ENCODE results near the gene MRPL9. TPM values are rescaled to one million over a fixed set of nuclear protein-coding genes. Genes with fewer than 3 reads are reported as not detected.

The MRPL9 gene
- total and polyA plus RNA-seq, 12 donors: 39.9 to 57.7 (median 48.1) TPM

GRCh38 chr1:151777317-151777716 is 14.0 kb upstream of the MRPL9 start:
- H3K36me3 ChIP-seq: peaks cover 0 to 86% (median 10%) of the 10 kb centered on the region in 9 donors
- ATAC-seq (no peak), DNase-seq (no peak)
- intact Hi-C loops (cut with DNase I): no loop called here
- TF ChIP-seq, protein P1, sequence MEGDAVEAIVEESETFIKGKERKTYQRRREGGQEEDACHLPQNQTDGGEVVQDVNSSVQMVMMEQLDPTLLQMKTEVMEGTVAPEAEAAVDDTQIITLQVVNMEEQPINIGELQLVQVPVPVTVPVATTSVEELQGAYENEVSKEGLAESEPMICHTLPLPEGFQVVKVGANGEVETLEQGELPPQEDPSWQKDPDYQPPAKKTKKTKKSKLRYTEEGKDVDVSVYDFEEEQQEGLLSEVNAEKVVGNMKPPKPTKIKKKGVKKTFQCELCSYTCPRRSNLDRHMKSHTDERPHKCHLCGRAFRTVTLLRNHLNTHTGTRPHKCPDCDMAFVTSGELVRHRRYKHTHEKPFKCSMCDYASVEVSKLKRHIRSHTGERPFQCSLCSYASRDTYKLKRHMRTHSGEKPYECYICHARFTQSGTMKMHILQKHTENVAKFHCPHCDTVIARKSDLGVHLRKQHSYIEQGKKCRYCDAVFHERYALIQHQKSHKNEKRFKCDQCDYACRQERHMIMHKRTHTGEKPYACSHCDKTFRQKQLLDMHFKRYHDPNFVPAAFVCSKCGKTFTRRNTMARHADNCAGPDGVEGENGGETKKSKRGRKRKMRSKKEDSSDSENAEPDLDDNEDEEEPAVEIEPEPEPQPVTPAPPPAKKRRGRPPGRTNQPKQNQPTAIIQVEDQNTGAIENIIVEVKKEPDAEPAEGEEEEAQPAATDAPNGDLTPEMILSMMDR (IDR thresholded peaks at IDR 0.05): no peak
- no peak overlapping the region for H3K4me3 ChIP-seq
- H3K27me3 ChIP-seq: no peaks in the 10 kb centered on the region
- 96% methylated on average over 4 of the region's 4 CpGs for WGBS, 2 donors
- no peaks in the 10 kb centered on the region for H3K9me3 ChIP-seq
- H3K4me1 ChIP-seq: peaks cover 0 to under 1% (median 0%) of the 10 kb centered on the region in 9 donors
- no peak overlapping the region for H3K27ac ChIP-seq

GRCh38 chr1:151776665-151777062 is 13.4 kb upstream of the MRPL9 start:
- TF ChIP-seq, protein P1 (IDR thresholded peaks at IDR 0.05): no peak
- intact Hi-C loops (cut with DNase I): no loop called here
- no peak for DNase-seq
- H3K4me1 ChIP-seq: no peaks in the 10 kb centered on the region
- 78 to 86% methylated on average over 3 of the region's 3 CpGs for WGBS, 2 donors
- no peak for ATAC-seq
- no peak overlapping the region for H3K27ac ChIP-seq
- H3K9me3 ChIP-seq: no peaks in the 10 kb centered on the region
- peaks cover 0 to 79% (median 10%) of the 10 kb centered on the region in 9 donors for H3K36me3 ChIP-seq
- no peaks in the 10 kb centered on the region for H3K27me3 ChIP-seq
- no peak overlapping the region for H3K4me3 ChIP-seq

- WGBS, 2 donors: 96% methylated on average over 7 of the region's 7 CpGs
- intact Hi-C loops (cut with DNase I): no loop called here
- peaks cover 0 to 75% (median 10%) of the 10 kb centered on the region in 9 donors for H3K36me3 ChIP-seq
Observed at GRCh38 chr1:151775894-151776664, 12.8 kb upstream of the MRPL9 start.

GRCh38 chr1:151774256-151774922 is 11.1 kb upstream of the MRPL9 start:
- no peak for DNase-seq
- no peaks in the 10 kb centered on the region for H3K4me1 ChIP-seq
- peaks cover 0 to 58% (median 10%) of the 10 kb centered on the region in 9 donors for H3K36me3 ChIP-seq
- intact Hi-C loops (cut with DNase I): no loop called here
- no peak for ATAC-seq
- WGBS, 2 donors: 55 to 56% methylated on average over 3 of the region's 3 CpGs
- TF ChIP-seq, protein P1 (IDR thresholded peaks at IDR 0.05): no peak
- H3K27me3 ChIP-seq: no peaks in the 10 kb centered on the region
- H3K4me3 ChIP-seq: no peak overlapping the region
- H3K9me3 ChIP-seq: no peaks in the 10 kb centered on the region
- no peak overlapping the region for H3K27ac ChIP-seq

More at GRCh38 chr1:151775894-151776664, 12.8 kb upstream of the MRPL9 start:
- no peak for ATAC-seq
- H3K27me3 ChIP-seq: no peaks in the 10 kb centered on the region
- DNase-seq: no peak
- TF ChIP-seq, protein P1 (IDR thresholded peaks at IDR 0.05): no peak
- no peak overlapping the region for H3K4me3 ChIP-seq
- H3K4me1 ChIP-seq: no peaks in the 10 kb centered on the region
- no peak overlapping the region for H3K27ac ChIP-seq
- no peaks in the 10 kb centered on the region for H3K9me3 ChIP-seq
